Keratinocyte (primary cell): Measurements from ENCODE around the gene L3MBTL3.

Experiments used
- CTCF ChIP-seq, 3 experiments: IDR thresholded peaks in 1 of 3; conservative IDR thresholded peaks in 1 of 3; optimal IDR thresholded peaks in 1 of 3; 2 replicates in 2 of 3; 3 replicates in 1 of 3; pipeline versions ENCODE3 to v1.5.1; 2011; ENCODE audit warnings: low read length in 3 of 3, mild to moderate bottlenecking in 3 of 3, moderate library complexity in 2 of 3, control low read depth in 1 of 3, inconsistent platforms in 1 of 3; ENCODE audit not compliant: insufficient read depth in 2 of 3; ENCODE audit errors: extremely low read depth in 1 of 3
- EZH2 ChIP-seq: IDR thresholded peaks from one replicate; pipeline ENCODE4 v1.6.1; 2012; ENCODE audit warnings: inconsistent platforms, mild to moderate bottlenecking, low read length, moderate library complexity

GRCh38 chr6:130041594-130041993 is 23.2 kb downstream of the L3MBTL3 start:
- TF ChIP-seq CTCF (optimal IDR thresholded peaks at IDR 0.05 in 1 of 3, IDR thresholded peaks at IDR 0.05 in 1 of 3, conservative IDR thresholded peaks at IDR 0.05 in 1 of 3; ENCODE audit: extremely low read depth in 1 of 3, insufficient read depth in 2 of 3, low read length in 3 of 3) (no peak), EZH2 (no peak)
